Uterus (tissue), 2 donors: Measurements from ENCODE around the gene MKLN1.

Source experiments
- POLR2A ChIP-seq, 2 donors: fragments of 450-650 bp; IDR thresholded peaks; one replicate each; pipeline ENCODE4 v1.6.1; 2016; ENCODE audit warnings: antibody characterized with exemption in 2 of 2, mild to moderate bottlenecking in 1 of 2, moderate library complexity in 1 of 2
- TF ChIP-seq, protein P1 (sequence below), 4 experiments: fragments of 200-600 bp in 2 of 4; fragments of 450-650 bp in 2 of 4; sonication (generic) in 2 of 4; IDR thresholded peaks; one replicate each; pipeline ENCODE4 v1.5.1; 2016 to 2019; ENCODE audit warnings: antibody characterized with exemption in 4 of 4, mild to moderate bottlenecking in 2 of 4, moderate library complexity in 1 of 4

DNA sequence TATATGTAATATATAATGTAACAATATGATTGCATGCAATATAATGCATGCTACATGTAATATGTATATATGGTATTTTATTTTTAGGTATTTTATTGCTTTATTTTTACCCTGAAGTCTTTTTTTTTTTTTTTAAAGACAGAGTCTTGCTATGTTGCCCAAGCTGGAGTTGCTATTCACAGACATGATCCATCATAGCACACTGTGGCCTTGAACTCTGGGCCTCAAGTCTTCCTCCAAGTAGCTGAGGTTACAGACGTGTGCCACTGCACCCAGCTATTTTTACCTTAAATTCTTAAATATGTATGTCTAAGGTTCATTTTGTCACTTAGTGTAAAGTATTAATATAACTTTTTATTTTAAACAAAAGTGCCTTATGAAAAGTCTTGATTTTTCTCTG lies 47.1 kb downstream of the MKLN1 start:
- TF ChIP-seq, protein P1, sequence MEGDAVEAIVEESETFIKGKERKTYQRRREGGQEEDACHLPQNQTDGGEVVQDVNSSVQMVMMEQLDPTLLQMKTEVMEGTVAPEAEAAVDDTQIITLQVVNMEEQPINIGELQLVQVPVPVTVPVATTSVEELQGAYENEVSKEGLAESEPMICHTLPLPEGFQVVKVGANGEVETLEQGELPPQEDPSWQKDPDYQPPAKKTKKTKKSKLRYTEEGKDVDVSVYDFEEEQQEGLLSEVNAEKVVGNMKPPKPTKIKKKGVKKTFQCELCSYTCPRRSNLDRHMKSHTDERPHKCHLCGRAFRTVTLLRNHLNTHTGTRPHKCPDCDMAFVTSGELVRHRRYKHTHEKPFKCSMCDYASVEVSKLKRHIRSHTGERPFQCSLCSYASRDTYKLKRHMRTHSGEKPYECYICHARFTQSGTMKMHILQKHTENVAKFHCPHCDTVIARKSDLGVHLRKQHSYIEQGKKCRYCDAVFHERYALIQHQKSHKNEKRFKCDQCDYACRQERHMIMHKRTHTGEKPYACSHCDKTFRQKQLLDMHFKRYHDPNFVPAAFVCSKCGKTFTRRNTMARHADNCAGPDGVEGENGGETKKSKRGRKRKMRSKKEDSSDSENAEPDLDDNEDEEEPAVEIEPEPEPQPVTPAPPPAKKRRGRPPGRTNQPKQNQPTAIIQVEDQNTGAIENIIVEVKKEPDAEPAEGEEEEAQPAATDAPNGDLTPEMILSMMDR (IDR thresholded peaks at IDR 0.05), result no peak
- TF ChIP-seq POLR2A (IDR thresholded peaks at IDR 0.05), result no peak
